HepG2 (cell line): ENCODE results near the gene MCM10.

Experiments
- ATF2 ChIP-seq: sonication (generic); formaldehyde crosslinking; IDR thresholded peaks from 2 replicates; pipeline ENCODE4 v1.4.0; 2020; ENCODE audit warnings: missing genetic modification reagents
- CTCF ChIP-seq: sonication (generic); formaldehyde crosslinking; IDR thresholded peaks from 2 replicates; pipeline ENCODE4 v1.5.0; 2020; ENCODE audit warnings: mild to moderate bottlenecking, missing genetic modification reagents, moderate library complexity
- POLR2AphosphoS5 ChIP-seq: IDR thresholded peaks from 2 replicates; pipeline ENCODE4 v1.6.1; 2012; ENCODE audit warnings: low read depth, low read length
- SIN3A ChIP-seq: IDR thresholded peaks from 2 replicates; pipeline ENCODE4 v1.6.1; 2011; ENCODE audit warnings: low read depth, mild to moderate bottlenecking, control low read depth, low read length, borderline replicate concordance

GRCh38 chr10:13247784-13248183, 86.4 kb downstream of the MCM10 start:
- no peak for TF ChIP-seq CTCF (CRISPR knock-in tag)
- TF ChIP-seq SIN3A, result no peak
- no peak for TF ChIP-seq POLR2AphosphoS5
- no peak for TF ChIP-seq ATF2 (CRISPR knock-in tag)
